K562 (cell line): ENCODE data around the gene B3GALT5.

Source experiments
- BMI1 ChIP-seq: fragments of 150-350 bp; IDR thresholded peaks from 2 replicates; pipeline ENCODE4 v1.6.1; 2014; ENCODE audit warnings: low read length
- BRD4 ChIP-seq: fragments of 200-600 bp; sonication (generic); IDR thresholded peaks from 2 replicates; pipeline ENCODE4 v1.6.1; 2017; ENCODE audit warnings: inconsistent platforms
- CREB1 ChIP-seq, 2 experiments: sonication (generic) in 1 of 2; formaldehyde crosslinking in 1 of 2; IDR thresholded peaks; 2 replicates each; pipeline versions ENCODE4 v1.6.1 to v1.8.0; 2012 to 2022; ENCODE audit warnings: inconsistent platforms in 1 of 2, mild to moderate bottlenecking in 1 of 2, missing genetic modification reagents in 1 of 2, moderate library complexity in 1 of 2
- CTCF ChIP-seq, 3 experiments: IDR thresholded peaks in 2 of 3; conservative IDR thresholded peaks in 1 of 3; 2 replicates each; pipeline ENCODE4 v1.5.1; 2011 to 2012; ENCODE audit warnings: low read length in 3 of 3, mild to moderate bottlenecking in 3 of 3, control low read depth in 2 of 3, improper control_type of control experiment in 1 of 3, inconsistent platforms in 1 of 3, low read depth in 1 of 3, mixed read lengths in 1 of 3, moderate library complexity in 1 of 3; ENCODE audit not compliant: insufficient read depth in 2 of 3
- ELK1 ChIP-seq: sonication (generic); formaldehyde crosslinking; IDR thresholded peaks from 2 replicates; pipeline ENCODE4 v1.8.1; 2022; ENCODE audit warnings: missing genetic modification reagents
- GABPA ChIP-seq: fragments of 200-800 bp; sonication (Bioruptor generic); conservative IDR thresholded peaks from 2 replicates; pipeline ENCODE4 v1.6.1; 2016; ENCODE audit warnings: low read depth, missing genetic modification characterization, missing compliant biosample characterization
- POLR2A ChIP-seq: fragments of 450-650 bp; conservative IDR thresholded peaks from 2 replicates; pipeline ENCODE4 v1.6.1; 2016
- RNF2 ChIP-seq: sonication (generic); IDR thresholded peaks from 2 replicates; pipeline ENCODE4 v1.6.1; 2016
- TAL1 ChIP-seq: fragments of 450-650 bp; IDR thresholded peaks from 2 replicates; pipeline ENCODE4 v1.6.1; 2016; ENCODE audit warnings: mild to moderate bottlenecking
- UBTF ChIP-seq, 2 experiments: IDR thresholded peaks; 2 replicates each; pipeline ENCODE4 v1.6.1; 2012; ENCODE audit warnings: improper control_type of control experiment in 2 of 2, low read depth in 2 of 2, low read length in 2 of 2, borderline replicate concordance in 1 of 2
- ZBTB7A ChIP-seq: IDR thresholded peaks from 2 replicates; pipeline ENCODE4 v1.6.1; 2011; ENCODE audit warnings: low read depth, mild to moderate bottlenecking, low read length, moderate library complexity, borderline replicate concordance; ENCODE audit not compliant: control insufficient read depth
- ZFP36 ChIP-seq: fragments of 150-350 bp; IDR thresholded peaks from 2 replicates; pipeline ENCODE4 v1.6.1; 2018; ENCODE audit warnings: low read length, low read depth; ENCODE audit not compliant: partially characterized antibody
- TF ChIP-seq, protein P1 (sequence below), 2 experiments: fragments of 450-650 bp; formaldehyde crosslinking in 1 of 2; IDR thresholded peaks; 2 replicates each; pipeline versions ENCODE4 v1.4.0 to v1.6.1; 2014 to 2020; ENCODE audit warnings: mild to moderate bottlenecking in 2 of 2, borderline replicate concordance in 1 of 2, low read depth in 1 of 2
- TF ChIP-seq, protein P2 (sequence below): sonication (generic); formaldehyde crosslinking; IDR thresholded peaks from 2 replicates; pipeline ENCODE4 v1.8.0; 2022; ENCODE audit warnings: missing genetic modification reagents, mild to moderate bottlenecking, borderline replicate concordance

GRCh38 chr21:39604951-39605350 is 7.8 kb upstream of the B3GALT5 start:
- TF ChIP-seq CTCF (IDR thresholded peaks at IDR 0.05 in 2 of 3, conservative IDR thresholded peaks at IDR 0.05 in 1 of 3; ENCODE audit: insufficient read depth in 2 of 3, low read depth in 1 of 3, low read length in 3 of 3), result no peak
- TF ChIP-seq ZFP36, result no peak
- no peak for TF ChIP-seq POLR2A
- no peak for TF ChIP-seq GABPA (tag)
- TF ChIP-seq BRD4, result no peak
- TF ChIP-seq BMI1, result no peak
- TF ChIP-seq, protein P1, sequence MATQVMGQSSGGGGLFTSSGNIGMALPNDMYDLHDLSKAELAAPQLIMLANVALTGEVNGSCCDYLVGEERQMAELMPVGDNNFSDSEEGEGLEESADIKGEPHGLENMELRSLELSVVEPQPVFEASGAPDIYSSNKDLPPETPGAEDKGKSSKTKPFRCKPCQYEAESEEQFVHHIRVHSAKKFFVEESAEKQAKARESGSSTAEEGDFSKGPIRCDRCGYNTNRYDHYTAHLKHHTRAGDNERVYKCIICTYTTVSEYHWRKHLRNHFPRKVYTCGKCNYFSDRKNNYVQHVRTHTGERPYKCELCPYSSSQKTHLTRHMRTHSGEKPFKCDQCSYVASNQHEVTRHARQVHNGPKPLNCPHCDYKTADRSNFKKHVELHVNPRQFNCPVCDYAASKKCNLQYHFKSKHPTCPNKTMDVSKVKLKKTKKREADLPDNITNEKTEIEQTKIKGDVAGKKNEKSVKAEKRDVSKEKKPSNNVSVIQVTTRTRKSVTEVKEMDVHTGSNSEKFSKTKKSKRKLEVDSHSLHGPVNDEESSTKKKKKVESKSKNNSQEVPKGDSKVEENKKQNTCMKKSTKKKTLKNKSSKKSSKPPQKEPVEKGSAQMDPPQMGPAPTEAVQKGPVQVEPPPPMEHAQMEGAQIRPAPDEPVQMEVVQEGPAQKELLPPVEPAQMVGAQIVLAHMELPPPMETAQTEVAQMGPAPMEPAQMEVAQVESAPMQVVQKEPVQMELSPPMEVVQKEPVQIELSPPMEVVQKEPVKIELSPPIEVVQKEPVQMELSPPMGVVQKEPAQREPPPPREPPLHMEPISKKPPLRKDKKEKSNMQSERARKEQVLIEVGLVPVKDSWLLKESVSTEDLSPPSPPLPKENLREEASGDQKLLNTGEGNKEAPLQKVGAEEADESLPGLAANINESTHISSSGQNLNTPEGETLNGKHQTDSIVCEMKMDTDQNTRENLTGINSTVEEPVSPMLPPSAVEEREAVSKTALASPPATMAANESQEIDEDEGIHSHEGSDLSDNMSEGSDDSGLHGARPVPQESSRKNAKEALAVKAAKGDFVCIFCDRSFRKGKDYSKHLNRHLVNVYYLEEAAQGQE (IDR thresholded peaks at IDR 0.05; ENCODE audit: borderline replicate concordance), result no peak
- TF ChIP-seq, protein P1 (CRISPR knock-in tag; IDR thresholded peaks at IDR 0.05; ENCODE audit: low read depth), result no peak
- no peak for TF ChIP-seq ZBTB7A
- no peak for TF ChIP-seq UBTF (IDR thresholded peaks at IDR 0.05; ENCODE audit: borderline replicate concordance in 1 of 2, low read depth in 2 of 2, low read length in 2 of 2)
- TF ChIP-seq RNF2, result no peak
- no peak for TF ChIP-seq TAL1
- TF ChIP-seq, protein P2, sequence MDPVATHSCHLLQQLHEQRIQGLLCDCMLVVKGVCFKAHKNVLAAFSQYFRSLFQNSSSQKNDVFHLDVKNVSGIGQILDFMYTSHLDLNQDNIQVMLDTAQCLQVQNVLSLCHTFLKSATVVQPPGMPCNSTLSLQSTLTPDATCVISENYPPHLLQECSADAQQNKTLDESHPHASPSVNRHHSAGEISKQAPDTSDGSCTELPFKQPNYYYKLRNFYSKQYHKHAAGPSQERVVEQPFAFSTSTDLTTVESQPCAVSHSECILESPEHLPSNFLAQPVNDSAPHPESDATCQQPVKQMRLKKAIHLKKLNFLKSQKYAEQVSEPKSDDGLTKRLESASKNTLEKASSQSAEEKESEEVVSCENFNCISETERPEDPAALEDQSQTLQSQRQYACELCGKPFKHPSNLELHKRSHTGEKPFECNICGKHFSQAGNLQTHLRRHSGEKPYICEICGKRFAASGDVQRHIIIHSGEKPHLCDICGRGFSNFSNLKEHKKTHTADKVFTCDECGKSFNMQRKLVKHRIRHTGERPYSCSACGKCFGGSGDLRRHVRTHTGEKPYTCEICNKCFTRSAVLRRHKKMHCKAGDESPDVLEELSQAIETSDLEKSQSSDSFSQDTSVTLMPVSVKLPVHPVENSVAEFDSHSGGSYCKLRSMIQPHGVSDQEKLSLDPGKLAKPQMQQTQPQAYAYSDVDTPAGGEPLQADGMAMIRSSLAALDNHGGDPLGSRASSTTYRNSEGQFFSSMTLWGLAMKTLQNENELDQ, result no peak
- no peak for TF ChIP-seq ELK1 (CRISPR knock-in tag)
- TF ChIP-seq CREB1 (IDR thresholded peaks at IDR 0.05), result no peak
- no peak for TF ChIP-seq CREB1 (CRISPR knock-in tag; IDR thresholded peaks at IDR 0.05)
